ENCODE data around the gene PRKN.

GRCh38 chr6:162627825-162628224 is 99.7 kb downstream of the PRKN start:
- TF ChIP-seq CTCF (conservative IDR thresholded peaks at IDR 0.05) (no peak), EZH2 (IDR thresholded peaks at IDR 0.05; ENCODE audit: low read depth) (no peak)
